Mononuclear cell (primary cell): ENCODE measurements around the gene TRIM25. TPM values are rescaled to one million over a fixed set of nuclear protein-coding genes. Genes with fewer than 3 reads are reported as not detected.
"Not testable (repeated sequence)": the region's sequence is repeated elsewhere in the genome, so short reads cannot be mapped to it uniquely, and the experiment has no call there.

ENCODE experiments used
- H3K27me3 ChIP-seq: 2 replicates; pipeline ENCODE4 v1.6.0; 2011; ENCODE audit warnings: low read length, control low read depth; ENCODE audit not compliant: insufficient read depth
- H3K4me1 ChIP-seq: 2 replicates; pipeline ENCODE4 v1.5.1; 2011; ENCODE audit warnings: mild to moderate bottlenecking, low read length, control low read depth; ENCODE audit not compliant: insufficient read depth
- H3K4me3 ChIP-seq: 2 replicates; pipeline ENCODE4 v1.5.1; 2011; ENCODE audit warnings: mild to moderate bottlenecking, low read length, moderate library complexity
- H3K9me3 ChIP-seq: 2 replicates; pipeline ENCODE4 v1.5.1; 2011; ENCODE audit warnings: low read depth, mild to moderate bottlenecking, control low read depth, low read length
- total RNA-seq: library from RNA; depleted of rRNA; stranded (reverse); fragments of >200 nt; gene quantifications from one replicate; pipeline ENCODE4 v1.2.3, GENCODE V29; 2012

The TRIM25 gene, protein sequence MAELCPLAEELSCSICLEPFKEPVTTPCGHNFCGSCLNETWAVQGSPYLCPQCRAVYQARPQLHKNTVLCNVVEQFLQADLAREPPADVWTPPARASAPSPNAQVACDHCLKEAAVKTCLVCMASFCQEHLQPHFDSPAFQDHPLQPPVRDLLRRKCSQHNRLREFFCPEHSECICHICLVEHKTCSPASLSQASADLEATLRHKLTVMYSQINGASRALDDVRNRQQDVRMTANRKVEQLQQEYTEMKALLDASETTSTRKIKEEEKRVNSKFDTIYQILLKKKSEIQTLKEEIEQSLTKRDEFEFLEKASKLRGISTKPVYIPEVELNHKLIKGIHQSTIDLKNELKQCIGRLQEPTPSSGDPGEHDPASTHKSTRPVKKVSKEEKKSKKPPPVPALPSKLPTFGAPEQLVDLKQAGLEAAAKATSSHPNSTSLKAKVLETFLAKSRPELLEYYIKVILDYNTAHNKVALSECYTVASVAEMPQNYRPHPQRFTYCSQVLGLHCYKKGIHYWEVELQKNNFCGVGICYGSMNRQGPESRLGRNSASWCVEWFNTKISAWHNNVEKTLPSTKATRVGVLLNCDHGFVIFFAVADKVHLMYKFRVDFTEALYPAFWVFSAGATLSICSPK
- total RNA-seq = 33.4 TPM

DNA sequence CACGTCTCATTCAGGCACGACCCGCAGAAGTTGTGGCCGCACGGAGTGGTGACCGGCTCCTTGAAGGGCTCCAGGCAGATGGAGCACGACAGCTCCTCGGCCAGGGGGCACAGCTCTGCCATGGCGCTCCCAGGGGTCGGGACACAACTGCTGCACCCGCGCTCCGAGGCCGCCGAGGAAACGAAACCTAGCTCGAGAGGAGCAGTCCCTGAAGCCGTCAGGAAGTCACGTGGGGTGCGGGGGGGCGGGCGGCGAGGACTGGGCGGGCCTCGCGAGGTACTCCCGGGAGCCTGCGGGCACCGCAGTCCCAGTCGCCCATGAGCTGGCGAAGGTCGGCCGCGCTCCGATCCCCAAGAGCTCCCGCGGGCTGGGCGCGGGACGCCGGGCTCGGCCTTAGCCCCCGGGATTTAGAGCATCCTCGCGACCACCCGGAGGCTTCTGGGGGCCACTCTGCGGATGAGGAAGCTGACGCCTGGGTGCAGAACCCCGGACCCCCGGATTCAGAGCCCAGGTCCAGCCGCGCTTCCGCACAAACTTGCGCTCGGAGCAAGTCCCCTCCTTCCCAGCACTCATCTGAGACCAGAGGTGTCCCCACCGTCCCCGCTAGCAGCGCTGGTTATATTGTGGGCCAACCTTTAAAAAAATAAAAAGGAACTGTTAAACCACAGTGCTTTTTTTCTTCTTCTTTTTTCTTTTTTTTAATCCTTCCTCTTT is at the start of gene TRIM25:
Gene TRIM25 (minus strand): TSS at position 183 of the 714 bp plus-strand sequence. CDS start 61 bp downstream, at position 122.
- H3K27me3 ChIP-seq = no peaks in the 10 kb centered on the region
- peak within 1 kb of the TSS; percentile 87 for H3K4me3 ChIP-seq
- no peaks in the 10 kb centered on the region for H3K9me3 ChIP-seq
- H3K4me1 ChIP-seq = peaks cover 70% of the 10 kb centered on the region

DNA sequence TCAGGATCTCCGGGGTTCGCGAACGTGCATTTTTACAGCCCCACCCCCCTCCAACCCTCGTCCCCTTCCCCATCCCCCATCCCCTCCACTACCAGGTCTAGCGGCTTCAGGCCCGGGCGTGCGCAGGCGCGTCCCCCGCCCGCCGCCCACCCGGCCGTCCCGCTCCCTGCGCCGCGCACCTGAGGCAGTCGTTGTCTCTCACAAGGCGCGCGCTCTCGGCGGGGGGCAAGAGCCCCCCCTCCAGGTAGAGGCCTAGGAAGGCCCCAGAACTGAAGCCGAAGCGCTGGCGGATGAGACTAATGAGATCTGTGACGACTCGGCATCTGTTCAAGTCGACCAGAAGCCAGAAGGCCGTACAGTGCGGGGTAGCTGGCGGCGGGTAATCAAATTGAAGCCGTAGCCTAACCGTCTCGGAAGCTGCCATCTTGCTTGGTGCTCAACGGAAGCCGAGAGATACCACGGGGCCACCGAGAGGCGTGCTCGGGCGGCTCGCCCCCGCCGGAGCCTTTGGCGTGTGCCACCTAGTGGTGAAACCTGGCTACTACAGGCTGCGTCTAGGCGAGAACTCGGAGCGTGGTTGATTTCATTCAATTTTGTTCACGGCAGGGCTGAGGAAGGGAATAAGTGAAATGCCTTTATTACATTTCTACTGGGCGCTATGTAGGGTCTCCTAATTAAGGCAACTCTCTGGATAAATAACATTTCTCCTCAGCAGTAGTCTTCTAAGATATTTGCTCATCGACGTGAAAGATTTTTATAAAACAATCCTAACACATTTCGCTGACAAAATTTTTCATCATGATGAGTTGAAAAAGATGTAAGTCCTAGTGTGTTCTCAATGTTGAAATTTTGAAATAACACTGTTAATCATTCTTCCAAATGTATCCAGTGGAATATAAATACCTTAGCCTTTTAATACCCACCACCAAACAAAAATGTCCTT is 47.0 kb upstream of the TRIM25 start, which contains the start of gene COIL:
Gene COIL (minus strand): TSS at position 455 of the 943 bp plus-strand sequence. CDS start 31 bp downstream, at position 424.
- Histone ChIP-seq H3K27me3 (no peaks in the 10 kb centered on the region), H3K4me3 (peak within 1 kb of the TSS; percentile 87), H3K9me3 (no peaks in the 10 kb centered on the region), H3K4me1 (peaks cover 16% of the 10 kb centered on the region)

DNA sequence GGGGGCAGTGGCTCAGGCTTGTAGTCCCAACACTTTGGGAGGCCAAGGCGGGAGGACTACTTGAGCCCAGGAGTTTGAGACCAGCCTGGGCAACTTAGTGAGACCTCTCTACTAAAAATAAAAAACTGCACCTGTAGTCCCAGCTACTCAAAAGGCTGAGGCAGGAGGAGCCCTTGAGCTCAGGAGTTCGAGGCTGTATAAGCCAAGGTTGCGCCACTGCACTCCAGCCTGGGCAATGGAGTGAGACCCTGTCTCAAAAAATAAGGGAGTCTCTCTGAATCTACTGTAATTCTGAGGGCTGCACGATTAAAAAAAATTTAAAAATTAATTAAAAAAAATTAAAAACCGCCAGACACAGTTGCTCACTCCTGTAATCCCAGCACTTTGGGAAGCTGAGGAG is 43.1 kb upstream of the TRIM25 start:
- Histone ChIP-seq H3K4me1 (peaks cover 16% of the 10 kb centered on the region), H3K9me3 (no peaks in the 10 kb centered on the region), H3K4me3 (no peak overlapping the region), H3K27me3 (no peaks in the 10 kb centered on the region)

DNA sequence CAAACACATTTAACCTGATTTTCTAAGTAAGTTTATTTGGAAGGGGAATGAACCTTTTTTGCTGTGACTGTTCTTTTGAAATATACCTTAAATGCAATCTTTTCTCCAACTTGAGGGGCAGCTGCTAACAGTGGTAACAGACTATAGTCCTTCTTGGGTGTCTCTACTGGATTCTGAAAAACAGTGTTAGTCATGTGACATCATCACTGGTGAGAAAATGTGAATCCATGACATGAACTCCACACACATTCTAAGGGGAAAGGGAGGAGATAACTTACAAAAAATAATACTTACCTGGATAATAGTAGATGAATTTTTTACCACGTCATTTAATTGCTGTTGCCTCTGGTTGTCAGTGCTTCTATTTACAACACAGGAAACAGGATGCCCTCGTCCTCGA is 35.7 kb upstream of the TRIM25 start:
- Histone ChIP-seq H3K9me3 (no peaks in the 10 kb centered on the region), H3K4me1 (no peaks in the 10 kb centered on the region), H3K4me3 (no peak overlapping the region), H3K27me3 (no peaks in the 10 kb centered on the region)

DNA sequence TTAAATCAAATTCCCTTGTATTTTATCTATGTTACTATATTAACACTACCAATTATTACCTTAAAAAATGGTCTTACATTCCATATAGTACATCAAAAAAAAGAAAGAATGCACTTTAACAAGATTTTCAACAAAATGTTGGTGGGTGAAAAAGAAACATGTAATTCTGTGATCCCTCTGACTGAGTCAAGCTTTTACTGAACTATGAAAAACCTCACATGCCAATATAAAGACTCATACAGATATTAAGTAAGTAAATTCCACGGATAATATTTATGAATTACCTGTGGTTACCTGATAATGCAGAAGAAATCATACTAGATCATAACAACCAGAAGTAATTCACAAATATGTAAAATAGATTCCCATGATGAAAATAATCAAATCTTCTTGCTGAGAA is 34.6 kb upstream of the TRIM25 start:
- H3K27me3 ChIP-seq = no peaks in the 10 kb centered on the region
- no peaks in the 10 kb centered on the region for H3K4me1 ChIP-seq
- H3K4me3 ChIP-seq = no peak overlapping the region
- no peaks in the 10 kb centered on the region for H3K9me3 ChIP-seq

DNA sequence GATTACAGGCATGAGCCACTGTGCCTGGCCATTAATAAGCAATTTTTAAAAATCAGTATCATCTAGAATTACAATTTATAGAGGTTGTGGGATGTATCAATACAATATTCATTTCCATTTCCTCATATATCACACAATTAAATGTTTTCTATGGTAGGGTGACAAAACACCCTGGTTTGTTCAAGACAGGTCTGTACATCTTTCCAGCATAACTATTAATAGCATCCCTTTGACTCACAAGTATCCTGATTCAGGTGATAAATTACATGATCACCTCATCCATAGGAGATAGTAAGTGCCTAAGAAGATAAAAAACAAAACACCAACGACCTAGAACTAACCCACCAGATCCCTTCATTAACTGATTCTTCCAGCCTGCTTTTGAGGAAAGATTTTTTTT is 33.9 kb upstream of the TRIM25 start:
- Histone ChIP-seq H3K4me1 (no peaks in the 10 kb centered on the region), H3K9me3 (no peaks in the 10 kb centered on the region), H3K4me3 (no peak overlapping the region), H3K27me3 (no peaks in the 10 kb centered on the region)

DNA sequence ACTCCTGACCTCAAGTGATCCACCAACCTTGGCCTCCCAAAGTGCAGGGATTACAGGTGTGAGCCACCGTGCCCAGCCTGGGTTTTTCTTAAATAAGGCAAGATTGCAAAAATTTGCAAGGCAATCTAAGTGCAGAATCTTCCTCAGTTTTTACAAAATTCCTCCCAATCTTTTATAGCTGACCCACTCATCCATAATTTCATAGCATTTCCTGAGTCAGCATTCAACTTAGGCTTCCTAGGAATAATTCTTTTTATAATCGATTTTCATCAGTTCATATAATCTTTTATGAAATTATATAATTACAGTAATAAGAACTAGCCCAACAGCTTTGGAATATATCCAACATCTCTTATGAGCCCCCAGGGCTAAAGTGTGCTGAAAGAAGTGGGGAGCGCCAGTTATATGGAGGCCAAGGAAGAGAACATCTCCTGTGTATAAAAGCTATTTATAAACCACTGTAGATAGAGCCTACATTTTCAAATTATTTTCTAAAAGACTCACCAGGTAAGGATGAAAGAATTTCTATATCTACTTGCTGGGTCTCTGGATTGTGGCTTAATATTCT is 32.2 kb upstream of the TRIM25 start:
- Histone ChIP-seq H3K27me3 (no peaks in the 10 kb centered on the region), H3K4me3 (no peak overlapping the region), H3K4me1 (no peaks in the 10 kb centered on the region), H3K9me3 (no peaks in the 10 kb centered on the region)

DNA sequence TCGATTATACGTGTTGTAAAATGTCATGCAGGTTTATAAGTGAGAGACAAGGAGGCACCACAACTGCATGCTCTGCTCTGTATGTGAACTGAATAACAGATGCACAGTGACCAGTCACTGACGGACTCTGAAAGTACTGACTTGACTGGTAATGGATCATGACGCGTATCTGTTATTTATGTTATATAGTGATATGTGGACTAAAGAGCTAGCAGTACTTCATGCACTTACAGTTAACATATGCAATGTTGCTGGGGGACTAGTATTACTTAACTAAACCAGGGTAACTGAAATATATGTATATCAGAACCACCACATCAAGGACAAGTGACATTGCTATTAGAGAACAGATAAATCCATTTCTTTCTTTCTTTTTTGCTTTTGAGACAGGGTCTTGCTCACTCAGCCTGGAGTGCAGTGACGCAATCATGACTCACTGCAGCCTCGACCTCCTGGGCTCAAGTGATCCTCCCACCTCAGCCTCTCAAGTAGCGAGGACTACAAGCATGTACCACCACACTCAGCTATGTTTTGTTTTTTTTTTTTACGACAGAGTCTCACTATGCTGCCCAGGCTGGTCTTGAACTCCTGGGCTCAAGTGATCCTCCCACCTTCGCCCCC is 29.8 kb upstream of the TRIM25 start:
- no peaks in the 10 kb centered on the region for H3K27me3 ChIP-seq
- no peak overlapping the region for H3K4me3 ChIP-seq
- H3K4me1 ChIP-seq = no peaks in the 10 kb centered on the region
- no peaks in the 10 kb centered on the region for H3K9me3 ChIP-seq

DNA sequence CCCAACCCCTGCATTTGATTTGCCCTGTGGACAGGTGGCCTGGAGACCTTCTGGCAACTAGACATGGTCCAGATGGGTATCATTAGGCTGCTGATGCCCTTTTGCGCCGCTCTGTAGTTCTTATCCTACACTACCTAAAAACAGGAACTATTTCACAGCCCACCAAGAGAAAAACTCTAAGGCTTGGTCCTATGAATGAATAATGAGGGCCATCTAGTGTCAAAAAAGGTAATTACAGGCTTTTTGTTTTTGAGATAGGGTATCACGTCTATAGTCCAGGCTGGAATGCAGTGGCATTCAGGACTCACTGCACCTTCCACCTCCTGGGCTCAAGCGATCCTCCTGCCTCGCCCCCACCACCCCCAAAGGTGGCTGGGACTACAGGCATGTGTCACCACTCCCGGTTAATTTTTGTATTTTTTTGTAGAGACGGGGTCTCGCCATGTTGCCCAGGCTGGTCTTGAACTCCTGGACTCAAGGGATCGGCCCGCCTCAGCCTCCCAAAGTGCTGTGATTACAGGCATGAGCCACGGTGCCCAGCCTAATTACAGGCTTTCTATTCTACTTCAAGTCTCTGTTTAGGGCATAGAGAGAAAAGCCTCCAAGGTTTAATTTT is 26.1 kb upstream of the TRIM25 start:
- H3K4me1 ChIP-seq = no peaks in the 10 kb centered on the region
- no peaks in the 10 kb centered on the region for H3K9me3 ChIP-seq
- H3K27me3 ChIP-seq = no peaks in the 10 kb centered on the region
- H3K4me3 ChIP-seq = no peak overlapping the region

DNA sequence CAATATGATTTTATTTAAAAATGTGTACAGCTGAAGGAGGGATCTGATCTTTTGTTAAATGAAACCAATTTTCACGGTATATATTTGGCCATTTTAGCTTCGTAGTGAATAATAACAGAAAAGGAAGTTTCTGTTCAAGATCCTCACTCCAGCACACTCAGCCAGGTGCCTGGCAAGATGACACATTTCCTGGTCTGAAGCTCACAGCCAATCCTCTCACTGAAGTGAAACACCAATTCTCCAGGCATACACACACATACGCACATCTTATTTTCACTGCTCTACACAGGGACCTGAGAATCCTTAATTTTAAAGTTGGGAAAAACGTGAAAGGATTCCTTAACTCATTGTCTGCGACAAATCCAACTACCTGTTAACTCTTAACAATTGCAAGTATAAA is 24.4 kb upstream of the TRIM25 start:
- H3K27me3 ChIP-seq, H3K4me1 ChIP-seq, H3K9me3 ChIP-seq, H3K4me3 ChIP-seq: not testable (repeated sequence)

DNA sequence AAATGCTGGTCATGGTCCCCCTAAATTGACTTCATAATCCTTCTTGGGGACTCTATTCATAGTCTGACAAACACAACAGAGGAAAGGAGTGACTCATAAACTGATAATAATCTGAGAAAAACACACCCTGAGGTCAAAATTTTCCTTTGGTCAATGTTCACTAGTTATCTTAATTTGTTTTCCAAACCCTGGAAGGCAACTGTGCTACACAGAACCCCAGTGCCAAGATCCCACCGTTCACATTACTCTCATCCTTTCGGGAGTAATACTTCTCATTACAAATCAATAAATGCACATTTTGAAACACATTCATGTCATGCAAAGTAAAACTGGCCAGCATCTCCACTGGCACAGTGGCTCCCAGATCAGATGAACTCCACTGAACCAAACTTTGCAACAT is 23.8 kb upstream of the TRIM25 start:
- H3K27me3 ChIP-seq = no peaks in the 10 kb centered on the region
- no peaks in the 10 kb centered on the region for H3K9me3 ChIP-seq

DNA sequence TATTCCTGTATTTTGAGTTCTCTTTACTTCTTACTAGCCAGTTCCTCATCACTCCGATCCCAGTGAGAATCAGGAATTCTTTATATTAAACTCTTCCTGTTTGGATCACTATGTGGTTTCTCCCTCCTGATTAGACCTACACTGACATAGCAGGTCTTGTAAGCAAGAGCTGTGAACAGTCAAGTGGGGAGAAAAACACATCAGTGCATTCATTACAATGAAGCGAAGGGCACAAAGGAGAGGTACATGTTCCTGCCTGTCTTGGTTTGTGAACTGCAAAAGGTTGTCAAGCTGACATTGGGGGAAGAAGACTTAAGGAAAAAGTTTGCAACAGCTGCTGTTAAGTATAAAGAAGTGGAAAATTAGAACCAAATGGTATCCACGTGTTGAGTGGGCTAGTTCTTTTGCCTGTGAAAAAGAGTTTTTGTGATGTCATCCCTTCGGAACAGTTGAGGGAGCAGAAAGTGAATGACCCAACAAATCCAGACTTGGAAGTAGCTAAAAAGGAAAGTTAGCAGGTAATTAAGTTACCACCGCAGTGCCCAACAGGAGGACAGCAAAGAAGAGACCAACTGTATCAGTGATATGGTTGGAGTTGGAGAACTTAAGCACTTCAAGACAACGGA is 23.0 kb upstream of the TRIM25 start:
- no peaks in the 10 kb centered on the region for H3K27me3 ChIP-seq
- no peaks in the 10 kb centered on the region for H3K9me3 ChIP-seq
- no peak overlapping the region for H3K4me3 ChIP-seq
- no peaks in the 10 kb centered on the region for H3K4me1 ChIP-seq

More for the DNA sequence above, 23.8 kb upstream of the TRIM25 start:
- H3K4me1 ChIP-seq = no peaks in the 10 kb centered on the region
- no peak overlapping the region for H3K4me3 ChIP-seq

DNA sequence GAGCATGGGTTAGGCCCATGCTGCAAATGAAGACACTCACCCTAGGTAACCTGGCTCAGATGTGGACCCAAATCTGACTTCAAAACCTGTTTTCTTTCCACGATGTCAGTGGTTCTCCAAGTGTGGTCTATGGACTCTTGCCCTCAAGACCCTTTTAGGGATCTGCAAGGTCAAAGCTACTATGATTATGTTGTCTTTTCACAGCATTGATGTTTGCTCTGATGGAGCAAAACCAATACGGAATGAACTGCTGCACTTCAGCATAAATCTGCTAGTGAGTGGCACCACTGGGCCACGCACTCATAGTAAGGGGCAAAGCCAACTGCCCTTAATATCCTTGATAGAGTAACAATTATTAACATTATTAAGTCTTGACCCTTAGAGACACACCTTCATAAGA is 21.6 kb upstream of the TRIM25 start:
- Histone ChIP-seq H3K4me1 (no peaks in the 10 kb centered on the region), H3K4me3 (no peak overlapping the region), H3K9me3 (peaks cover 9% of the 10 kb centered on the region), H3K27me3 (no peaks in the 10 kb centered on the region)
